WTC11 (cell line): ENCODE measurements around the gene ATP2C1.

Source experiments
- ATF1 ChIP-seq: sonication (generic); formaldehyde crosslinking; IDR thresholded peaks from 2 replicates; pipeline ENCODE4 v1.8.1; 2023; ENCODE audit warnings: mild to moderate bottlenecking, moderate library complexity, missing genetic modification reagents
- ATF2 ChIP-seq: sonication (generic); formaldehyde crosslinking; IDR thresholded peaks from 2 replicates; pipeline ENCODE4 v1.8.1; 2022; ENCODE audit warnings: low read depth, missing genetic modification reagents, borderline replicate concordance
- ELF4 ChIP-seq: sonication (generic); formaldehyde crosslinking; IDR thresholded peaks from 2 replicates; pipeline ENCODE4 v1.8.1; 2022; ENCODE audit warnings: low read depth, mild to moderate bottlenecking, moderate library complexity, missing genetic modification reagents
- SMAD3 ChIP-seq: sonication (generic); formaldehyde crosslinking; IDR thresholded peaks from 2 replicates; pipeline ENCODE4 v1.8.0; 2022; ENCODE audit warnings: missing genetic modification reagents, mild to moderate bottlenecking, borderline replicate concordance
- TF ChIP-seq, protein P1 (sequence below): fragments of 200-600 bp; IDR thresholded peaks from 2 replicates; pipeline ENCODE4 v1.8.0; 2022; ENCODE audit warnings: antibody characterized with exemption

DNA sequence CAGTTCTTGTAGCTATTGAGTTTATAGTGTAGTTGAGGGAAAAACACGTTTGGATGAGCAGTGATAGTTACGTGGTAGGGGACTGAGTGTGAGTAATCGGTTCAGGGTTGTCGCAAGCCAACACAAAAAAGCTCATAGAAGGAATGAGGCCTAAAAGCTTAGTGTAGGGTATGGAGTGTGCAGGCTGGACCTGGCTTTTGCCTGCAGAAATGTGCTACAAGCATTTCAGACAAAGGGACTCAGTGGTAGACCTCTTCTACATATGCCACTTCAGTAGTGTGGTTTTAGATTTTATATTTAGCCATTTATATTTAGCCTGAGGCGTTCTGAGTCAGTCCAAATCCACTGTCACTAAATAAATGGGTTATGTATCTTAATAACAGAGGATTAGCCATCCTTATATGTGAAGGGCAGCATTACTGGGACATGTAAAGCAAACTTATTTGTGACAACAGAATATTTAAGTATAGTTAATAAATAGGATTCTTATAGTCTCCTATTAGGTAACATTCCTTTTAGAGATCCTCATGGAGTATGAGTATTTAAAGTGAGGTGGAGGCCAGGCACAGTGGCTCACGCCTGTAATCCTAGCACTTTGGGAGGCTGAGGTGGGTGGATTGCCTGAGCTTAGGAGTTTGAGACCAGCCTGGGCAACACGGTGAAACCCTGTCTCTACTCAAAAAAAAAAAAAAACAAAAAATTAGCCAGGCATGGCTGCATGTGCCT, 21.8 kb downstream of the ATP2C1 start:
- TF ChIP-seq, protein P1, sequence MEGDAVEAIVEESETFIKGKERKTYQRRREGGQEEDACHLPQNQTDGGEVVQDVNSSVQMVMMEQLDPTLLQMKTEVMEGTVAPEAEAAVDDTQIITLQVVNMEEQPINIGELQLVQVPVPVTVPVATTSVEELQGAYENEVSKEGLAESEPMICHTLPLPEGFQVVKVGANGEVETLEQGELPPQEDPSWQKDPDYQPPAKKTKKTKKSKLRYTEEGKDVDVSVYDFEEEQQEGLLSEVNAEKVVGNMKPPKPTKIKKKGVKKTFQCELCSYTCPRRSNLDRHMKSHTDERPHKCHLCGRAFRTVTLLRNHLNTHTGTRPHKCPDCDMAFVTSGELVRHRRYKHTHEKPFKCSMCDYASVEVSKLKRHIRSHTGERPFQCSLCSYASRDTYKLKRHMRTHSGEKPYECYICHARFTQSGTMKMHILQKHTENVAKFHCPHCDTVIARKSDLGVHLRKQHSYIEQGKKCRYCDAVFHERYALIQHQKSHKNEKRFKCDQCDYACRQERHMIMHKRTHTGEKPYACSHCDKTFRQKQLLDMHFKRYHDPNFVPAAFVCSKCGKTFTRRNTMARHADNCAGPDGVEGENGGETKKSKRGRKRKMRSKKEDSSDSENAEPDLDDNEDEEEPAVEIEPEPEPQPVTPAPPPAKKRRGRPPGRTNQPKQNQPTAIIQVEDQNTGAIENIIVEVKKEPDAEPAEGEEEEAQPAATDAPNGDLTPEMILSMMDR: no peak
- no peak for TF ChIP-seq ATF2 (CRISPR knock-in tag)
- TF ChIP-seq ATF1: no peak
- no peak for TF ChIP-seq ELF4 (CRISPR knock-in tag)
- no peak for TF ChIP-seq SMAD3 (CRISPR knock-in tag)
